Measurements from ENCODE around the gene GUCA2B.

GUCA2B gene

DNA sequence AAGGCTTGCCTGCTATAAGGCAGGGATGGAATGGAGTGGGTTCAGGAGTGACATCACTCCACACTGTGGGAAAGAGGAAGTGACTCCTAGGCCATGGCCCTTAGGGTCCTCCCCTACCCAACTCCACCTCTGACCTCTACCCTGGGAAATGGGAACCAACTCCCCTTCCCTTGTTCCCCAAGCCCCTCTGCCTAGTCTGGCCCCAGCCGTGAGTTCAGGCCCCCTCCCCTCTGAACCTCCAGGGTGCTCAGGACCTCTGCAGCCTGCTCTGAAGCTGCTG, 15.1 kb downstream of the GUCA2B start:
- no peak for DNase-seq

DNA sequence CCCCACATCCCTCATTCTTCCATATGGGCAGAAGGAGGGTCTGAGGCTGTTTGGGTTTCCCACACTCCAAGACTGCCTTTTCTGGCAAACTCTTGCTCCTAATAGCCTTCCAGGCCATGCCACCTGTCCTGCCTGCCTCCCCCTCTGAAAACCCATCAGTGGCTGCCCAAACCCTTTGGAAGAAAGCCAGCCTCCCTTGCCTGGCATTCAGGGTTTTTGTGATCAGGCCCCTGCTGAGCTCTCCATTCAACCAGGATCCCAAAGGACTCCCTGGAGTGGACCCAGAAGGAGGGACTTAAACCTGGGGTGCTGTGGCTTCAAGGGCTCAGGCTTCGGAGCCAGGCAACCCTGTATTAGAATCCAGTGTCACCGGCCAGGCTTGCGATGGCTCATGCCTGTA, 15.6 kb downstream of the GUCA2B start:
- no peak for DNase-seq

GRCh38 chr1:42170779-42171621, 17.8 kb downstream of the GUCA2B start:
- DNase-seq, result no peak

DNA sequence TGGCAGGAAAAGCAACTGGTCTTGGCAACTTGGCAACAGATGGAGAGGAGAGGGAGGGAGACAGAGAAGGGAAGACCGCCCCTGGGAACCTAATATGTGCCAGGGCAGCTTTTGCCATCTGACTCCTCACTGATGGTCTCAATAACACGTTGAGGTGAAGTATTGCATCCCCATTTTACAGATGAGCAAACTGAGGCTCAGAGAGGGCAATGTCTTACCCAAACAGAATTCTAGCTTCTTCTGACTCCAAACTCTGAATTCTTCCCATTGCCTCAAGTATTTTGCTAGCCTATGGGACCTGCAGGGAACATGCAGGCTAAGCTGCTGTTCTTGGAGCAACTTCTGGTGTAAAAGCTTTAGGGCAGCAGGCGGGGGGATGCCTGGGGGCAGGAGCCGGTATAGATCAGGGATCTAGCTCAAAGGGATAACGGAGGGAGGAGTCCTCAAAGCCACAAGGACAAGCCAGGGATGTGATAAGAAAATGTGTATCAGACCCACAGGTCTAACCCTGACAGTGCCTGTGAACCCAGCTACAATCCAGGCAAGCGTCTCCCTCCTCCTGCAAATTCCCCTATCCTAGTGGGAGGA, 18.6 kb downstream of the GUCA2B start:
- DNase-seq, result no peak

DNA sequence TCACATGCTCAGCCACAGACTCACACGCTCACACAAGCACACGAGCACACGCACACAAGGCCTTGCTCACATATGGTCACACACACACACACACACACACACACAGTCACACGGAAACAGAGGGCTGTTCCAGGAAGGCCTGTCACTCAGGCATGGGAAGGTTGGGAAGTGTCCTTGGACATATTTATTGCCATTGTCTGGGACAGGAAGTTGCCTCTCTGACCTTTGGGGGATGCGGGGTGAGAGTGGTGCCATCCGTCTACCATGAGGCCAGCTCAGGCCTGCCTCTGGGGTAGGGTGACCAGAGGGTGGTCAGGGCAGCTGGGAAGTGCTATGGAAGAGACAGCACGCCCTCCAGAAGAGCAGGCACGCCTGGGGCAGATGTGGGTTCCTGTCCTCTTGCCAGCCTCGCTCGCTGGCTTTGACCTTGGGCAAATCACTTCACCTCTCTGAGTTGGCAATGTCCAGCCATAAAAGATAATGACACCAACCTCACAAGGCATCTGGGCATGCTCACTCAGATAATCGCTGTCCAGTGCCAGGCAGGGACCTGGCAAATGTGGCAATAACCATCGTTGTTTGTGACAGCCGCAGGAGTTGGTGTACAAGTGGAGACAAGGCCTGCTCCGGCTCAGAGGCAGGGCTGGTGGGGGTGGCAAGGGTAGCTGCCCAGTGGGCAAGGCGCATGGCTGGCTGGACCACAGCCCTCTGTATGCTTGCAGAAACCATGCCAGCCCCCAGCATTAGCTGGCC, 19.3 kb downstream of the GUCA2B start:
- no peak for DNase-seq

GRCh38 chr1:42173155-42173933, 20.1 kb downstream of the GUCA2B start:
- peak; percentile 17 for DNase-seq

DNA sequence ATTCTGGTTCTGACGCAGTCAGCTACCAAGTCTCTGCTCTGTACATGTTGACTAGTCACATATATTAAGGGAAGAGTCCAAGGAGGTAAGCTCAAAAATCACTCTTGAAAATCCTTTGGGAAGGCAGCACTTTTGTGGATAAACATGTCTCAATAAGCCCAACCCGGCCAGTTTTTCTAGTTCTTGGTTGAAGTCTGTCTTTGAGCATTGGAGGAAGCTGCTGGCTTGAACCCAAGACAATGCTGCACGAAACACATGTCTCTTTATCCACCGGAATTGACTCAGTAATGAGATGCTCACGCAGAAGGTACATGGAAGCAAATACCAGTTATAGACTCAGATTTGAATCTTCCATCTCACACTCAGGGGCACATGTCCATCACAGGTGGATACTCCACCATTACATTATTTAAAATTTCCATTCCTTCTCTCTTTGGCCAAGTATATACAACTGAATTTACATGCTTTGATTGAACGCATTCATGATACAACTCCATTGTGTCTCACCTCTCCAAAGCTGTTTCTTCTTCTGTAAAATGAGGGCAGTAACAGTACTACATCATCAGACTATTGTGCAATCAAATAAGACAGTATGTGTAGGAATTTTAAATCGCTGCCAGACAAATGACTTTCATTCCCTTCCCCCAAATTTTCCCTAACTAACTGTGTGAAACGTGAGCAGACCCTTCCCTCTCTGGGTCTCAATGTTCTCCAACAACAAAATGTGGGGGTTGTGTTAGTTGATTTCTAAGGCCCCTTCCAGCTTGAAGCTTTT, 20.9 kb downstream of the GUCA2B start:
- DNase-seq, result no peak

DNA sequence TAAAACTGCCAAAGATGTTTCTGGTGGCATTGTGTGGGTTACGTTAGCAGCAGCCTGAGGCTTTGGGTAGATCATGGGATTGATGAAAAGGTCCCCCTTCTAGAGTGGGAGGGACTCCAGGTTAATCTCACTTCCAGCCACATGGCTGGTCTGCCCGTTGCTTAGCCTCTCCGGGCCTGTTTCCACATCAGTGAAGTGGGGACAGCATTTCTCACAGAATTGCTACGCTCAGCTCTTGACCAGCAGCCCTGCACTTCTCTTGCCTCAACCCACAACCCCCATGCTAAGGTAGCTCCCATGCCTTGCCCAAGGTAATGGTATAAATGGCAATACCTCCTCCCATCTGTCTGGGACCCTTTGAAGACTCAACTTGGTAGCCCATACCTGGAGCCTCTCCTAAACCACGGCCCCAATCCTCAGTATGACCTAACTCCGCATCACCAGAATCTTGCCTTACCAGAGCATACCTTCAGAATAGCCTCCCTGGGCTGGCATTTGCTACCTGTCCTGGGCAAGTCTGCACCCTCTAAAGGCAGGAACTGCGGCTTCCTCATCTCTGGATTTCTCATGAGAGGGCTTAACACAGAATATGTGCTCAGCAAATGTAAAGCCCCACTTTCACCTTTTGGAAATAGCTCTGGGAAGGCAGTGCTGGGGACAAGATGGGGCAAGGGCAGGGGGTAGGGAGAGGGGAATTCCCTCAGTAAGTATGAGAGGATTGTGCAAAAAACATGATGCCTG, 22.3 kb downstream of the GUCA2B start:
- DNase-seq, result no peak

- DNase-seq, result peak; percentile 13
Observed at GRCh38 chr1:42176902-42177519, 23.8 kb downstream of the GUCA2B start.

DNA sequence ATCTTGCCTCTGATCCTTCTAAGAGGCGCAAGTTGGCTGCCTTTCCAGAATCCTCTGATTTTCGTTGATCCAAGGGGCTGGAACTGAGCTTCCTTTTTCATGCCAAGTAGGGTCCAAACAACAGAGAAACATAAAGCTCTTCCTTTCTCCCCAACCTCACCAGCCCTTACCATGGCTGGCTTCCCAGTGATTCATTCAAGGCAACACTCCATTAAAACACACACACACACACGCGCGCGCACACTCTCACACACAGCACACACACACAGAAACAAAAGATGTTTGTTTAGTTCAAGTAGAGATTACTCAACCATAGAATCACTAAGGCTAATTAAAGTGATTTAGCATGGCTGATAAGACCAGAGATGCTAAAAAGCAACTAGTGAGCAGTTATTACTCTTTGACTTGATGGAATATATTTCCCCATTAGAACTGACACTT, 24.4 kb downstream of the GUCA2B start:
- DNase-seq, result no peak

GRCh38 chr1:42178249-42178648, 25.0 kb downstream of the GUCA2B start:
- DNase-seq, result no peak

- no peak for DNase-seq
Observed at GRCh38 chr1:42179275-42179674, 26.1 kb downstream of the GUCA2B start.

DNA sequence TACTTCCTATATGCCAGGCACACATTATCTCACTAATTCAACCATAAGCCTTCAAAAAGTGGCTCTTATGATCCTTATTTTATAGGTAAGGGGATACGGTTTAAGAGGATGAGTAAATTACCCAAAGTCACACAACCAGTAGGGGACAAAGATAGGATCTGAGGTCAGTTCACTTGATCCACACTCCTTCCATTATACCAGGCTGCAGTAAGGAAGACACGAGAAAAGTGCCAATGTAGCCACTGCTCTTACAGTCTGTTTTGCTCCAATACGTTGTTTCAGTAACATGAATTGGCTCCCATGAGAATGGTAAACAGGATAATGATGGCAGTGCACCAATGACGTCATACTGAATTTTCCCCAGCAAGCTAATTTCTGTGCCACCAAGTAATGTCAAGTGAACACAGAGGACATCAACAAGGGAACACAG, 26.7 kb downstream of the GUCA2B start:
- no peak for DNase-seq

GRCh38 chr1:42181687-42182086, 28.5 kb downstream of the GUCA2B start:
- no peak for DNase-seq

DNA sequence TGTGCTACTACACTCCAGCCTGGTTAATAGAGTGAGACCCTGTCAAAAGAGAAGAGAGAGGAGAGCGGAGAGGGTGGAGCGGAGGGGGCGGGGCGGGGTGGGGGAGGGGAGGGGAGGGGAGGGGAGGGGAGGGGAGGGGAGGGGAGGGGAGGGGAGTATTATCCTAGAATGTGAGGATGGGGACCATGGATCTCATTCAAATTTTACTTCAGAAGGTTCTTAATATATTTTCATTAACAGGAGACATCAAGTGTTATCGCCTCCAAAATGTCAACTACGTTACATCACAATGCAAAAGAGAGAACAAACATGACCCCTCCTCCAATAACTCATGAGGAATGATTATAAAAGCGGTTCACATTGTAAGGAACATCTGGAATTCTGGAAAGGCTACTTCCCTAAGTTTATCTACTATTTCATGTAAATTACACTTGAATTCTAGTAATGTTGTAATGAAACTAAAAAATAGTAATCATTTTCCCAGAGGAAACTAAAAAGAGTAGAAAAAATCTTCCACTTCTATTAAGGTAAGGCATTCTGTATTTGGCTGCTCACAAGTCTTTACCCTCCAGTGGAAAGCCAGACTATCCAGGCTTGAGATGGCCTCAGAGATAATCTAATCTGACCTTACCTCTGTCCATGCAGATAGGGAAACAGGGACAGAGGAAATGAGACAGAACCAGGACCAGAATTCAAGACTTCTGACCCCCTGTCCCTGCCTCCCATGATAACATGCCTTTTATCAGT, 30.2 kb downstream of the GUCA2B start:
- DNase-seq, result no peak

GRCh38 chr1:42183957-42184268, 30.7 kb downstream of the GUCA2B start:
- DNase-seq, result no peak

GRCh38 chr1:42184616-42185015, 31.4 kb downstream of the GUCA2B start:
- DNase-seq, result no peak

- DNase-seq, result no peak
Observed at GRCh38 chr1:42186152-42186551, 32.9 kb downstream of the GUCA2B start.

DNA sequence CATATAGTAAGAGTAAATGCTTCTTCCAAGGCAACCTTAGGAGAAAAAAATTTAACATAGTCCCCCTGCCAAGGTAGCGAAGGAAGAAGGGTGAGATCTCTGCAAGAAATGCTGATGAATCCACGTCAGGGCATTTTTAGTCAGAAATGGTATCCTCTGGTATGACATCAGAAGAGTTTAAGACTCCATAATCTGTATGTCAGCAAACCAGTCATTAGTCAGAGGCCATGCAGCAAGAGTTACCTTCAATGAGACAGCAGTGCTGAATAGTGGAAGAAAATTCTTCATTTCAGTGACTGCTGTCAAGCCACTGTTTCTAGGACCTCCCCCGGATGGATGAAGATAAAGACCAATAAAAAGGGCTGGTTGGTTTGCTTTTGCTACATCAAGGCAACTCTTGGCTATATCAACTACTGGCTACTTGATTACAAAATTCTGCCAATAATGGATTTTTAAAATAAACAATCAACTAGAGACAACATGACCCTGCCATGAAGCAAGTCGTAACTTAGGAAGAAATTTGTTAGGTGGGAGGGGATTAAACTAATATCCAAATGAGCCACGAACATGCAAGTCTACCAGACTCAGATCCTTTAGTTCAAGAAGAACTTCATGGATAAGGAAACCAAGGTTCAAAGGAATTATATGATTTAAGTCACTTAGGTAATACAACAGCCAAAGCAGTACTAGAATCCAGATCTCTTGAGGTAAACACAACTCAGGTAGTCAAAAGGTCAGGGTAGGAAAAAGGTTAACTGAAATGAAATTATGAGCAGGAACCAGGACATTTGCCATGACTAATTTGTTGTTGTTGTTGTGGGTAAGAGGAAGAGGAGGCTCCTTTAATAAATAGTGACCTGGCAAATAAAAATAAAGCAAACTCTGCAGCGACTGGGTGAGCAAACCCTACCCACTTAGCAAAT, 37.0 kb downstream of the GUCA2B start:
- DNase-seq, result no peak

DNA sequence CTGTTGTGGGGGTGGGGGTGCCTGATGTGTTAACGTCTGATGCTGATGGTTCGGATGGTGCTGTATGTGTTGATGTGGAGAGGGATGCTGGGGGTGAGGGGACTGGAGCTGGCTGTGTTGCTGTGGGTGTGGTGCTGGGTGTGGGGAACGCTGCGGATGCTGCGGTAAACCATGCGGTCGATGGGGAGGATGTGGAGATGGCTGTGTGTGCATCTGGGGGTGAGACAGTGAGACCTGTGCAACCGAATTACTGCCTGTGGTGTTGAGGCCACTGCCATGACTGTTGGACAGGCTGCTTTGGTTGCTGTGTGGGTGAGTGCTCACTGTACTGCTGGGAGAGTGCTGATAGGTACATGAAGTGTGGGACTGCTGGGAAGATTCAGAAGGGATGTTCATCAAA, 38.1 kb downstream of the GUCA2B start:
- no peak for DNase-seq
